GM19023 (cell line): ENCODE measurements around the gene MTF1.

Experiments used
- ATAC-seq: cut with Tn5 transposase; IDR thresholded peaks from one replicate; pipeline ENCODE4 v1.9.1; 2021; ENCODE audit warnings: mild to moderate bottlenecking, moderate library complexity; ENCODE audit not compliant: unreplicated experiment

MTF1 gene

DNA sequence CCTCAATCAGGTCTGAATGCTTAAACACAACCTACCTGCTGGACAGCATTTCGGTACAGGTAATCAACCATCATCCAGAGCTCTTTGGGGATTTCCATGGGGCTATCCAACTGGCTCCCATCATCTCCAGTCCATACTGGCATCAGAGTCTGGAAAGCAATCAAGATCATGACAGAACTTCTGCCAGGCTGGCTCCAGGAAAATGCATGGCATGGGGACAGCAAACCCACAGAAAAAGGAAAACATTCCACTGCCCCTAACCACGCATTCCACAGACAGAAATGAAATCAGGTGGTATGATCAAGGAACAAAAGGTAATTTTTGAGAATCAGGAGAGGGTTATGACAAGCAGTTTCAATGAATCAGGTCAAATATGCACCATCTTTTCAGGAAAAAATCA is 9.1 kb upstream of the MTF1 start:
- no peak for ATAC-seq

DNA sequence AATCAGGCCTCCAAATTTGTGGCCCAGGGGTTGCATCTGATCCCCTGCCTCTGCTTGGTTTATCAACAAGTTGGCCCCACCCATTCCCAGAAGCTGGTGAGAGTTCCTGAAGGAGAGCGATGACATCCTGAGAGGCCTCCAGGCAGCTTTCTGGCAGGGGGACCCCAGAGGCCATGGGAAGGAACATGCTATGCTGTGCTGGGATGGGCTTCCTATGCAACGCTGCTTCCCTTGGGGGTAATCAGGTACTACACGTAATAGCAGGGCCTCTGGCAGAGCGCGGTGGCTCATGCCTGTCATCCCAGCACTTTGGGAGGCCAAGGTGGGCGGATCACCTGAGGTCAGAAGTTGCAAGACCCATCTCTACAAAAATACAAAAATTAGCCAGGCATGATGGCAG is 8.4 kb upstream of the MTF1 start:
- no peak for ATAC-seq

DNA sequence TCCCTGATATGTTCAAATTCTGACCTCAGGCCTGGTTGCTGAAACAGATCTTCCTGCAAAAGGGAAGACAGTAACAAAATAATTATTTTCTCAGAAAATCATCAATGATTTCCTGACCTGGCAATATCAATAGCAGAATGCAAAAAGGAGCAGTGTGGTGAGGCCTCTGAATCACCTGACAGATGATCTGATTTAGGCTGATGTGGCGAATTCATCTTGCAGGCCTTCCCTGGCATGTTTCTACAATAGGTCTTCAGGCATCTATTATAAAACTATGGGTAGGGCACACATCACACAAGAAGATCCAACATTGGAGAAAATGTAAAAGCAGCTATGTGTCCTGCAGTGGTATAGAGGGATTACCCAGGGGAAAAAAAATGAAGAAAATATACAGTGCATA is 7.1 kb upstream of the MTF1 start:
- ATAC-seq: no peak

DNA sequence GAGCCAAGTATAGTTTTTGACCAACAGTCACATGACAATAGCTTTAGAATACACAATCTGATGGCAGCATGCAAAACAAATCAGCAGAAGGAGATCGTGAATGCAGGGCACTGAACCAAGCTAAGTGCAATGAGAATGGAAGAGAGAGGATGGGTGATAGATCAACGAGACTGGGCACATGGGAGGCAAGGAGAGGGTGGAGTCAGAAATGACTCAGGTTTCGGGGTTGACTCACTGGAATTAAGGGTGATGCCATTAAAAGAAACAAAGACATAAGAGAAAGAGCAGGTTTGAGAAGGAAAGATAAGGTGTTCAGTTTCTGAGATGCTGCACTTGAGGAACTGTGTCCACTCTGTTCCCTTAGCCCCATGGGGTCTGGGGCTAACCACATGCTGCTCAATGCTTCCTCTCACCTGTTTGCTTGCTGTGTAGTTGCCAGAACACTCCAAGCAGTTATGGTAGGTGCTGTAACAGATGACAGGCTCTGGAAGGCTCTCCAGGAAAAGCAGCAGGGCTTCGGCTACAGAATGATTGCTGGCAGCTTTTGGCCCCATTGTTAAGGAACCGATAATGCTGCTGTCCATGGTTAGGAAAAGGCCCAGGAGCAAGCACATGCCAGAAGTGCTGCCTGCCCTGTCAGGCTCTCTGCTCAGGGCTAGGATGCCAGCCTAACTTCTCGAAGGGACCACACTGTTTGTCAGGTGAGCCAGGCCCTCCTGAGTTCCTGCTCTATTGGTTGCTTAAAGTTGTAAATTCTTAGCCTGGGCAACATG is 6.1 kb upstream of the MTF1 start:
- ATAC-seq: no peak

DNA sequence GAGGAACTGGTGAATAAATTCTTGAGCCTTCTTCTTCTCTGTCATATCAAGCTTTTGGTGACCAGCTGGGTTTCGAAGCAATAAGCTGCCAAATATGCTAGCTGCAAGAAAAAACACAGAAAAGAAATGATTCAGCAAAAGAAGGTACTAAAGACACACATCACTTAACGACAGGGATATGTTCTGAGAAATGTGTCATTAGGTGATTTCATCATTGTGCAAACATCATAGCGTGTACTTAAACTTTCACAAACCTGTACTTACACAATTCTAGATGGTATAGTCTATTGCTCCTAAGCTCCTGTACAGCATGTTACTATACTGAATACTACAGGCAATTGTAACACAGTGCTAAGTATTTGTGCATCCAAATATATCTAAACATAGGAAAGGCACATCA is 2.9 kb upstream of the MTF1 start:
- no peak for ATAC-seq

GRCh38 chr1:37861151-37861550 is 1.8 kb upstream of the MTF1 start:
- no peak for ATAC-seq

GRCh38 chr1:37860346-37860666 is 914 bp upstream of the MTF1 start:
- ATAC-seq: no peak

DNA sequence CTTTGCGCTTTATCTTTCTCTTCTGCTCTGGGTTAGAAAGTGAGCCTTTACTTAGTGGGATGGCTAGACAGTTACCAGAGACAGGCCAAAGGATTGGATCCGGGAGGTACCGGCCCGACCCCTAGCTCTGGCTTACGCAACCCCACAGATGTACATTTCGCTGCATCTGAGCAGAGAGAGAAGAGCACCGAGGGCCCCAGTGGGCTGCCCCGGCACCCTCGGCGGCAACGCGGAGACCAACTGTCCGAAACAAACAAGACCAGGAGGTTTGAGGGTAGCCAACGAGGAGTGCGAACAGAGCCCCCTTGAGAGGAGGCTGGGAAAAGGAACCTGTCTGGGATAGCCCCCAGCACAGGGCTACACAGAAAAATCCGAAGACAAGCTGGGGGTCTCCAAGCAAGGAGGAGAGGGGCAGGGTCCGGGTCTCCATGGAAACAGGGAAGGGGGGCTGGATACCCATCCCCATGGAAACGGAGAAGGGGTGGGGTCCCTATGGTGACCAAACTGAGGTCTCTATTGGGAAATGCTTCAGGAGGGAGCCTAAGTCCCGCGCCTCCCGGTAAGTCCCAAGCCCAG is 373 bp downstream of the MTF1 start:
- peak; percentile 28 for ATAC-seq

- ATAC-seq: no peak
Measured at GRCh38 chr1:37854406-37854805, 5.0 kb downstream of the MTF1 start.

- no peak for ATAC-seq
Measured at GRCh38 chr1:37853157-37853556, 6.2 kb downstream of the MTF1 start.

GRCh38 chr1:37851782-37852210 is 7.6 kb downstream of the MTF1 start:
- no peak for ATAC-seq

GRCh38 chr1:37851262-37851661 is 8.1 kb downstream of the MTF1 start:
- no peak for ATAC-seq

GRCh38 chr1:37850352-37850955 is 8.9 kb downstream of the MTF1 start:
- ATAC-seq: no peak

- no peak for ATAC-seq
Measured at GRCh38 chr1:37849480-37849879, 9.9 kb downstream of the MTF1 start.

DNA sequence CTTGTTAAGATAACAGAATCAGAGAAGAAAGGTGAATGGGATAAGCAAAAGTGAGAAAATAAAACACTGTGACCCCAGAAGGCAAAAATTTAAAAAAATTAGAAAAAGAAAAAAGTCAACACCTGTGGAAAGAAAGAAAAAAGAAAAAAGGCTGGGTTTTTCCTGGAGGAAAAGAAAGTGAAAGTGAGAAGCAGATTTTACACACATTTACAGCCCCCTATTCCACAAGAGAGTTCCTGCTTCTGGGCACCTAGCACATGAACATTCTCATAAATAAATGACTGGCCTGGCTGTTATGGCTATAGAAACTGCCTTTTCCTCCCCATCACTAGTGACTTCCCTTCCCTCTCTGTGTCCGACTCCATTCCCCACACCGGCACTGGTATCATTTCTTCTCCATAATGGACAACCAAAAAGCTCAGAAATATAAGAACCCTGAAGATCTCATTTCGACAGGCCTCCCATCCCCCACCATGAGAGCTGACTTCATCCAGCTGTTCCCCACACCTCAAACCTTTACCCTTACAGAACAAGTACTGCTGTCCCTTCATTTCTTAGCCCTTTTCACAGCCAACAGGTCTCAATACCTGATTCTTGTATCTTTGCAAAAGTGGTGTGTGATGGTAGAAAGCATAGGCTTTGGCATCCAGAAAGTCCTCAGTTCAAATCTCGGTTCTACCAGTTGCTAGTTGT is 12.6 kb downstream of the MTF1 start:
- no peak for ATAC-seq

GRCh38 chr1:37845786-37846185 is 13.6 kb downstream of the MTF1 start:
- no peak for ATAC-seq

DNA sequence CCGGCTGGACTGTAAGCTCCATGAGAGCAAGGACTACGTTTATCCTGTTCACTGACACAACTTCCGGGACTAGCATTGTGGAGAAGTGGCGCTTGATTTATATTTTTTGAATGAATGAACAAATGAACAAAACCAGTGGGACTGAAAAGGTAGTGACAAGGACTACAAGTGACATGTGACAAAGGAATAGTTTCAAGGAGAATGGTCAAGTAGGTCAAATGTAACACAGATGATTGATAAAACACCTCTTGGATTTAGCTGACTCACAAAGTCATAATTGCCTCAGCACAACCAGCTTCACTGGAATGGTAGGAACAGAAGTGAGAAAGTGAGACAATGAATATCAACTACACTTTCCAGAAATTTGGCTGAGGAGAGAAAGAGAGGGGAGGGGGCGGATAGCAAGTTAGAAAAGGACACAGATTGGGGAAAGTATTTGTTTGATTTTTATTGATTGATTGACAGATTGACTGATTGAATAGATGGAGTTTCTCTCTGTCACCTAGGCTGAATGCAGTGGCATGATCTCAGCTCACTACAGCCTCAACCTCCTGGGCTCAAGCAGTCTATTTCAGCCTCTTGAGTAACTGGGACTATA is 14.2 kb downstream of the MTF1 start:
- ATAC-seq: no peak

- ATAC-seq: no peak
Measured at GRCh38 chr1:37844536-37844935, 14.9 kb downstream of the MTF1 start.

DNA sequence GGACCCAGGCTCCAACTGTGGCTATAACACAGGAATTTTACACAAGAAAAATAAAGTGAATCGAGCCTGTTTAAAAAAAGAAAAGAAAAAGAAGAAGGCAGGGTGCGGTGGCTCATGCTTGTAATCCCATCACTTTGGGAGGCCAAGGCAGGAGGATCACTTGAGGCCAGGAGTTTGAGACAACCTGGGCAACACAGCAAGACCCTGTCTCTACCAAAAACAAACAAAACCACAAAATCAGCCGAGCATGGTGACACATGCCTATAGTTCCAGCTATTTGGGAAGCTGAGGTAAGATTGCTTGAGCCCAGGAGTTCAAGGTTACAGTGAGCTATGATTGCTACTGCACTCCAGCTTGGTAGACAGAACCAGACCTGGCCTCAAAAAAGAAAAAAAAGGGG is 17.7 kb downstream of the MTF1 start:
- ATAC-seq: no peak

DNA sequence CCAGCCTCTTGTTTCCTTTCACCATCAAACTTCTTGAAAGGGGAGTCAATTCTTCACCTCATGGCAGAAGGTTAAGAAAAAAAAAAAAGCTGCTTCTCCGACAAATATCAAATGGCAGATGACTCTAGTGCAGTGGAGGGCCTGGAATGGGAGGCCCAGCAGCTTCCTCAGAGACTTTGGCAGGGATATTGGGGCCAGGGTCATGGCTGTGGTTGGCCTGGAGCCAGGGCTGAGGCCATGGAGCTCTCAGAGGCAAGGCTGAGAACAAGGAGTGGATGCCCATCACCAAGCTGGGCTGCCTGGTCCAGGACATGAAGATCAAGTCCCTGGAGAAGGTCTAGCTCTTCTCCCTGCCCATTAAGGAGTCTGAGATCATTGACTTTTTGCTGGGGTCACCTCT is 18.7 kb downstream of the MTF1 start:
- no peak for ATAC-seq

GRCh38 chr1:37839676-37840075 is 19.7 kb downstream of the MTF1 start:
- ATAC-seq: no peak

DNA sequence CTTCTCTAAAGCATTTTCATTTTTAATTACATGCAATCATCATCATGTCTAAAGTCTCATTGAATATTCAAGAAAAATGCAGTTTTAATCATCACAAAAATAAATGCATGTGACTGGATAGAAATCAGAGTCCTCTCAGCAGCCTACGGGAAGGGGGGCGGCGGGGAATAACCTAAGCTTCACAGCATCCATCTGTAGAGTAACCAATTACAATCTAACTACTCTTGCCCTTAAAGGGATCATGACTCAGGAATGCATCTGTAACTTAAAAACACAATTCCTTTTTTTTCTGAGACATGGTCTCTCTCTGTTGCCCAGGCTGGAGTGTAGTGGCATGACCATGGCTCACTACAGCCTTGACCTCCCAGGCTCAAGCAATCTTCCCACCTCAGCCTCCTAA is 22.6 kb downstream of the MTF1 start:
- ATAC-seq: no peak
